ENCODE measurements around the gene TAPT1. TPM values are rescaled to one million over a fixed set of nuclear protein-coding genes. Genes with fewer than 3 reads are reported as not detected.

The TAPT1 gene
- total and polyA plus RNA-seq, 2 donors (not counting 1 experiment from before 2014, with no cell fraction given), result 58.4 to 76.0 TPM

DNA sequence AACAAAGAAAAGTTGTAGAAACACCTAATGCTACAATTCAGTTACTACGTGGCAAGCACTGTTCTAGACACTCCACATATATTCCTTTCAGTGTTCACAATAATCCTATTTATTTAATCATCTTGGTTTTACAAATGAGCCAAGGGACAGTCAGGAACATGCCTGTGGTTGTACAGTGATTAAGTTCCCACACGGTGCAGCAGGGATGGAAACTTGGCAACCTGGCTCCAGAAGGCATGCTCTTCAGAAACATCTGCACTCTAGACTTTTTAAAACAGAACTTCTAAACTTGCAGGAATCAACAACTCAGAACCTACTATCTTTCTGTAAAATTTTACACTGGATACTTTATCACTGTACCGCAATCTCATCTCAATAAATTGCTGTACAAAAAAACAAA is 32.1 kb downstream of the TAPT1 start:
- H4K20me1 ChIP-seq (ENCODE audit: control insufficient read depth, insufficient read depth, low read length, poor library complexity, severe bottlenecking), result peaks cover 17% of the 10 kb centered on the region
- H3K27me3 Mint-ChIP-seq, result no peaks in the 10 kb centered on the region
- ChIA-PET POLR2A (no interaction called here), CTCF (interaction anchor here (1.2 to 2.0 kb wide), 3 partner anchors 11 to 72 kb away, joined by 3 to 9 read pairs (median 5); no protein-coding TSS in a partner anchor)
- no peak overlapping the region for H3K27ac Mint-ChIP-seq
- no peak overlapping the region for H3K4me3 Mint-ChIP-seq
- WGBS (ENCODE audit: insufficient coverage), result no CpG with 5 or more reads among the region's 3 CpGs
- H3K36me3 ChIP-seq (replicated peaks in 1 of 2; ENCODE audit: control extremely low read depth in 1 of 2, control insufficient read depth in 1 of 2, extremely low read depth in 1 of 2, insufficient read depth in 2 of 2, low read length in 1 of 2), result peaks cover 28 to 40% of the 10 kb centered on the region in 2 experiments
- DNase-seq (no peak), ATAC-seq (ENCODE audit: low read depth) (no peak)
- no peak overlapping the region for H3K9ac ChIP-seq (ENCODE audit: low read length)
- H3K4me2 ChIP-seq (replicated peaks; ENCODE audit: low read depth, low read length, poor library complexity, severe bottlenecking), result no peak overlapping the region
- H3K4me1 Mint-ChIP-seq, result peaks cover 24% of the 10 kb centered on the region
- intact Hi-C loops (cut with micrococcal nuclease), result no loop called here
- H3K9me3 ChIP-seq (ENCODE audit: control extremely low read depth in 1 of 3, control insufficient read depth in 2 of 3, insufficient read depth in 1 of 3, low read length in 2 of 3), result no peaks in the 10 kb centered on the region
- no peak overlapping the region for H2AFZ ChIP-seq (ENCODE audit: insufficient read depth, low read depth, low read length, poor library complexity, severe bottlenecking)
- H3K9me3 Mint-ChIP-seq (ENCODE audit: insufficient read depth), result no peaks in the 10 kb centered on the region
- H3K27ac ChIP-seq (ENCODE audit: low read length in 2 of 2), result no peak overlapping the region
- H3K79me2 ChIP-seq (ENCODE audit: control insufficient read depth, insufficient read depth, low read length), result peaks cover 30% of the 10 kb centered on the region
- H3K27me3 ChIP-seq (replicated peaks in 1 of 4; ENCODE audit: control extremely low read depth in 1 of 4, control insufficient read depth in 3 of 4, insufficient read depth in 4 of 4, low read length in 3 of 4), result no peaks in the 10 kb centered on the region
- H3K4me1 ChIP-seq (ENCODE audit: control insufficient read depth in 2 of 2, insufficient read depth in 2 of 2, low read length in 2 of 2), result peaks cover 12 to 19% of the 10 kb centered on the region in 2 donors
- no peak for TF ChIP-seq EZH2 (IDR thresholded peaks at IDR 0.05; ENCODE audit: borderline replicate concordance, insufficient read depth, low read depth, low read length, poor library complexity, severe bottlenecking)
- TF ChIP-seq, protein P1, sequence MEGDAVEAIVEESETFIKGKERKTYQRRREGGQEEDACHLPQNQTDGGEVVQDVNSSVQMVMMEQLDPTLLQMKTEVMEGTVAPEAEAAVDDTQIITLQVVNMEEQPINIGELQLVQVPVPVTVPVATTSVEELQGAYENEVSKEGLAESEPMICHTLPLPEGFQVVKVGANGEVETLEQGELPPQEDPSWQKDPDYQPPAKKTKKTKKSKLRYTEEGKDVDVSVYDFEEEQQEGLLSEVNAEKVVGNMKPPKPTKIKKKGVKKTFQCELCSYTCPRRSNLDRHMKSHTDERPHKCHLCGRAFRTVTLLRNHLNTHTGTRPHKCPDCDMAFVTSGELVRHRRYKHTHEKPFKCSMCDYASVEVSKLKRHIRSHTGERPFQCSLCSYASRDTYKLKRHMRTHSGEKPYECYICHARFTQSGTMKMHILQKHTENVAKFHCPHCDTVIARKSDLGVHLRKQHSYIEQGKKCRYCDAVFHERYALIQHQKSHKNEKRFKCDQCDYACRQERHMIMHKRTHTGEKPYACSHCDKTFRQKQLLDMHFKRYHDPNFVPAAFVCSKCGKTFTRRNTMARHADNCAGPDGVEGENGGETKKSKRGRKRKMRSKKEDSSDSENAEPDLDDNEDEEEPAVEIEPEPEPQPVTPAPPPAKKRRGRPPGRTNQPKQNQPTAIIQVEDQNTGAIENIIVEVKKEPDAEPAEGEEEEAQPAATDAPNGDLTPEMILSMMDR (IDR thresholded peaks at IDR 0.05), result no peak
- no peak overlapping the region for H3K4me3 ChIP-seq (ENCODE audit: control extremely low read depth in 1 of 5, extremely low read depth in 1 of 5, insufficient read depth in 1 of 5, low read depth in 2 of 5, low read length in 4 of 5)

GRCh38 chr4:16192631-16193518 is 33.4 kb downstream of the TAPT1 start:
- TF ChIP-seq, protein P1 (IDR thresholded peaks at IDR 0.05), result no peak
- no peak for TF ChIP-seq EZH2 (IDR thresholded peaks at IDR 0.05; ENCODE audit: borderline replicate concordance, insufficient read depth, low read depth, low read length, poor library complexity, severe bottlenecking)
- Histone ChIP-seq H3K4me3 (ENCODE audit: control extremely low read depth in 1 of 5, extremely low read depth in 1 of 5, insufficient read depth in 1 of 5, low read depth in 2 of 5, low read length in 4 of 5) (no peak overlapping the region), H2AFZ (ENCODE audit: insufficient read depth, low read depth, low read length, poor library complexity, severe bottlenecking) (no peak overlapping the region), H3K9ac (ENCODE audit: low read length) (no peak overlapping the region), H3K27ac (ENCODE audit: low read length in 2 of 2) (no peak overlapping the region), H3K4me1 (ENCODE audit: control insufficient read depth in 2 of 2, insufficient read depth in 2 of 2, low read length in 2 of 2) (peaks cover 12 to 15% of the 10 kb centered on the region in 2 donors), H3K79me2 (ENCODE audit: control insufficient read depth, insufficient read depth, low read length) (peaks cover 20% of the 10 kb centered on the region), H3K4me2 (replicated peaks; ENCODE audit: low read depth, low read length, poor library complexity, severe bottlenecking) (no peak overlapping the region), H3K27me3 (replicated peaks in 1 of 4; ENCODE audit: control extremely low read depth in 1 of 4, control insufficient read depth in 3 of 4, insufficient read depth in 4 of 4, low read length in 3 of 4) (no peaks in the 10 kb centered on the region), H3K36me3 (replicated peaks in 1 of 2; ENCODE audit: control extremely low read depth in 1 of 2, control insufficient read depth in 1 of 2, extremely low read depth in 1 of 2, insufficient read depth in 2 of 2, low read length in 1 of 2) (peaks cover 28 to 48% of the 10 kb centered on the region in 2 experiments), H4K20me1 (ENCODE audit: control insufficient read depth, insufficient read depth, low read length, poor library complexity, severe bottlenecking) (peaks cover 19% of the 10 kb centered on the region), H3K9me3 (ENCODE audit: control extremely low read depth in 1 of 3, control insufficient read depth in 2 of 3, insufficient read depth in 1 of 3, low read length in 2 of 3) (no peaks in the 10 kb centered on the region)
- Mint-ChIP-seq H3K27me3 (no peaks in the 10 kb centered on the region), H3K4me3 (no peak overlapping the region), H3K4me1 (peaks cover 17% of the 10 kb centered on the region), H3K9me3 (ENCODE audit: insufficient read depth) (no peaks in the 10 kb centered on the region), H3K27ac (no peak overlapping the region)
- ATAC-seq (ENCODE audit: low read depth) (no peak), DNase-seq (no peak)
- intact Hi-C loops (cut with micrococcal nuclease), result no loop called here
- ChIA-PET CTCF (interaction anchor here (1.0 to 2.0 kb wide), 4 partner anchors 9 to 74 kb away, joined by 3 to 9 read pairs (median 4); no protein-coding TSS in a partner anchor), POLR2A (no interaction called here)
- WGBS (ENCODE audit: insufficient coverage), result 94% methylated on average over 2 of the region's 5 CpGs

Measured in B cell (primary cell).